Tibial artery (tissue), 4 donors: ENCODE measurements around the gene HRH2.

Experiments
- DNase-seq, 2 donors: peaks; one replicate each; pipeline ENCODE4 v3.0.0-alpha.2; 2019
- H3K27ac ChIP-seq, 2 donors: fragments of 200-600 bp; sonication (generic) in 1 of 2; 1 replicate in 1 of 2; 2 replicates in 1 of 2; pipeline ENCODE4 v1.5.1; 2018 to 2019; ENCODE audit warnings: mild to moderate bottlenecking in 1 of 2
- H3K27me3 ChIP-seq, 2 donors: fragments of 200-600 bp; sonication (generic) in 1 of 2; one replicate each; pipeline versions ENCODE4 v1.5.1 to v1.6.0; 2016 to 2019
- H3K36me3 ChIP-seq, 3 donors: fragments of 200-600 bp; sonication (generic) in 2 of 3; one replicate each; pipeline ENCODE4 v1.5.1; 2016 to 2019; ENCODE audit warnings: mild to moderate bottlenecking in 2 of 3
- H3K4me1 ChIP-seq, 4 donors: fragments of 200-600 bp; sonication (generic) in 2 of 4; 1 replicate in 3 of 4; 2 replicates in 1 of 4; pipeline ENCODE4 v1.5.1; 2016 to 2019
- H3K4me3 ChIP-seq, 2 donors: fragments of 200-600 bp; sonication (generic) in 1 of 2; 1 replicate in 1 of 2; 2 replicates in 1 of 2; pipeline ENCODE4 v1.5.1; 2018 to 2019; ENCODE audit warnings: mild to moderate bottlenecking in 2 of 2
- H3K9me3 ChIP-seq, 3 donors: fragments of 200-600 bp; sonication (generic) in 1 of 3; one replicate each; pipeline ENCODE4 v1.5.1; 2016 to 2019
- intact Hi-C: fragments of 100-400 bp; cut with DNase I; formaldehyde crosslinking; loops from one replicate; pipeline ENCODE4 v1.15.0; 2023; ENCODE audit warnings: low total_unique reads
- TF ChIP-seq, protein P1 (sequence below), 2 experiments: fragments of 200-600 bp in 1 of 2; fragments of 450-650 bp in 1 of 2; IDR thresholded peaks; one replicate each; pipeline ENCODE4 v1.5.1; 2017 to 2019; ENCODE audit warnings: antibody characterized with exemption in 2 of 2, mild to moderate bottlenecking in 1 of 2, moderate library complexity in 1 of 2

The HRH2 gene

GRCh38 chr5:175748650-175749049, 90.8 kb downstream of the HRH2 start:
- Histone ChIP-seq H3K9me3 (no peaks in the 10 kb centered on the region), H3K4me3 (no peak overlapping the region), H3K4me1 (no peaks in the 10 kb centered on the region), H3K36me3 (no peaks in the 10 kb centered on the region), H3K27ac (no peak overlapping the region), H3K27me3 (peaks cover 0 to 32% of the 10 kb centered on the region in 2 donors)
- TF ChIP-seq, protein P1, sequence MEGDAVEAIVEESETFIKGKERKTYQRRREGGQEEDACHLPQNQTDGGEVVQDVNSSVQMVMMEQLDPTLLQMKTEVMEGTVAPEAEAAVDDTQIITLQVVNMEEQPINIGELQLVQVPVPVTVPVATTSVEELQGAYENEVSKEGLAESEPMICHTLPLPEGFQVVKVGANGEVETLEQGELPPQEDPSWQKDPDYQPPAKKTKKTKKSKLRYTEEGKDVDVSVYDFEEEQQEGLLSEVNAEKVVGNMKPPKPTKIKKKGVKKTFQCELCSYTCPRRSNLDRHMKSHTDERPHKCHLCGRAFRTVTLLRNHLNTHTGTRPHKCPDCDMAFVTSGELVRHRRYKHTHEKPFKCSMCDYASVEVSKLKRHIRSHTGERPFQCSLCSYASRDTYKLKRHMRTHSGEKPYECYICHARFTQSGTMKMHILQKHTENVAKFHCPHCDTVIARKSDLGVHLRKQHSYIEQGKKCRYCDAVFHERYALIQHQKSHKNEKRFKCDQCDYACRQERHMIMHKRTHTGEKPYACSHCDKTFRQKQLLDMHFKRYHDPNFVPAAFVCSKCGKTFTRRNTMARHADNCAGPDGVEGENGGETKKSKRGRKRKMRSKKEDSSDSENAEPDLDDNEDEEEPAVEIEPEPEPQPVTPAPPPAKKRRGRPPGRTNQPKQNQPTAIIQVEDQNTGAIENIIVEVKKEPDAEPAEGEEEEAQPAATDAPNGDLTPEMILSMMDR (IDR thresholded peaks at IDR 0.05), result no peak
- DNase-seq, result no peak
- intact Hi-C loops, result no loop called here

- no peaks in the 10 kb centered on the region for H3K36me3 ChIP-seq
- intact Hi-C loops, result no loop called here
- H3K27ac ChIP-seq, result no peak overlapping the region
- peaks cover 0 to 38% of the 10 kb centered on the region in 2 donors for H3K27me3 ChIP-seq
- DNase-seq, result no peak
- no peaks in the 10 kb centered on the region for H3K4me1 ChIP-seq
- TF ChIP-seq, protein P1 (IDR thresholded peaks at IDR 0.05), result no peak
- no peaks in the 10 kb centered on the region for H3K9me3 ChIP-seq
- H3K4me3 ChIP-seq, result no peak overlapping the region
Observed at GRCh38 chr5:175749591-175749990, 91.7 kb downstream of the HRH2 start.

GRCh38 chr5:175750511-175750931, 92.7 kb downstream of the HRH2 start:
- intact Hi-C loops, result no loop called here
- Histone ChIP-seq H3K27ac (no peak overlapping the region), H3K27me3 (peaks cover 0 to 41% of the 10 kb centered on the region in 2 donors), H3K9me3 (no peaks in the 10 kb centered on the region), H3K4me3 (no peak overlapping the region), H3K4me1 (no peaks in the 10 kb centered on the region), H3K36me3 (no peaks in the 10 kb centered on the region)
- no peak for DNase-seq
- TF ChIP-seq, protein P1 (IDR thresholded peaks at IDR 0.05), result no peak

DNA sequence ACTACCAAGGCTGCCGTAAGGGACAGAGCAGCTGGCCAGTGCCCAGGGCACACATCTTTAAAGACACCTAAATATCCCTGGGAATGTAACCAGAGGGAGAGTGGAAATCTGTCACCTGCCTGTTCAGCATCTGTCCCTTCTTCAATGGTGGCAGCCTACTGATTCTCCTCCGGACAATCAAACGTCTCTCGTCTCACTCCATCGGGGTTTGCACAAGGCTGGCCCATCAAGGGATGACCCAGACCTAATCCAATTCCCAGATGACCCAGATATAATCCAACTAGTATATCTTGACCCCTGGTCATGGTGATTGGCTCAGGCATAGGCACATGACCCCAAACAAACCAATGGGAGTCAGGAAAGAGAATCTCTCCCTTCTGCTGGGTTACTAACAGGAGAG, 93.5 kb downstream of the HRH2 start:
- peaks cover 0 to 44% of the 10 kb centered on the region in 2 donors for H3K27me3 ChIP-seq
- intact Hi-C loops, result no loop called here
- H3K4me3 ChIP-seq, result no peak overlapping the region
- no peaks in the 10 kb centered on the region for H3K36me3 ChIP-seq
- no peak overlapping the region for H3K27ac ChIP-seq
- H3K9me3 ChIP-seq, result no peaks in the 10 kb centered on the region
- DNase-seq, result no peak
- TF ChIP-seq, protein P1 (IDR thresholded peaks at IDR 0.05), result no peak
- H3K4me1 ChIP-seq, result no peaks in the 10 kb centered on the region

GRCh38 chr5:175752826-175753535, 95.1 kb downstream of the HRH2 start:
- no peaks in the 10 kb centered on the region for H3K36me3 ChIP-seq
- no peaks in the 10 kb centered on the region for H3K9me3 ChIP-seq
- H3K27me3 ChIP-seq, result peaks cover 0 to 47% of the 10 kb centered on the region in 2 donors
- intact Hi-C loops, result no loop called here
- no peak overlapping the region for H3K4me3 ChIP-seq
- no peaks in the 10 kb centered on the region for H3K4me1 ChIP-seq
- TF ChIP-seq, protein P1 (IDR thresholded peaks at IDR 0.05), result no peak
- DNase-seq, result no peak
- H3K27ac ChIP-seq, result no peak overlapping the region
